Activated T-cell treated with anti-CD3 and anti-CD28 coated beads for 4 hours (primary cell): Measurements from ENCODE around the gene SP3.

Source experiments
- DNase-seq: peaks from one replicate; pipeline ENCODE4 v3.0.0-alpha.2; 2020

SP3 gene

GRCh38 chr2:173965372-173966025 is at the start of gene SP3:
Gene SP3, minus strand, starts transcription at chr2:173965373. Its CDS starts 202 bp downstream, at chr2:173965171.
- peak; percentile 89 for DNase-seq

GRCh38 chr2:174014699-174015070 is 49.5 kb upstream of the SP3 start:
- no peak for DNase-seq

GRCh38 chr2:174014011-174014698 is 49.0 kb upstream of the SP3 start:
- DNase-seq: no peak

GRCh38 chr2:174013315-174013751 is 48.2 kb upstream of the SP3 start:
- DNase-seq: no peak

GRCh38 chr2:174012347-174013314 is 47.5 kb upstream of the SP3 start:
- peak; percentile 25 for DNase-seq

GRCh38 chr2:174011796-174012195 is 46.6 kb upstream of the SP3 start:
- no peak for DNase-seq

GRCh38 chr2:174011173-174011572 is 46.0 kb upstream of the SP3 start:
- no peak for DNase-seq

GRCh38 chr2:174009488-174010223 is 44.5 kb upstream of the SP3 start:
- no peak for DNase-seq

GRCh38 chr2:174008720-174009119 is 43.5 kb upstream of the SP3 start:
- DNase-seq: no peak

GRCh38 chr2:174007010-174007409 is 41.8 kb upstream of the SP3 start:
- no peak for DNase-seq

- no peak for DNase-seq
Measured at GRCh38 chr2:174005801-174006419, 40.7 kb upstream of the SP3 start.

GRCh38 chr2:174004905-174005605 is 39.9 kb upstream of the SP3 start:
- DNase-seq: no peak

- no peak for DNase-seq
Measured at GRCh38 chr2:174003720-174004695, 38.8 kb upstream of the SP3 start.

- DNase-seq: no peak
Measured at GRCh38 chr2:174002679-174003078, 37.5 kb upstream of the SP3 start.

- no peak for DNase-seq
Measured at GRCh38 chr2:174001107-174001506, 35.9 kb upstream of the SP3 start.

GRCh38 chr2:173999724-174000123 is 34.6 kb upstream of the SP3 start:
- no peak for DNase-seq

GRCh38 chr2:173999272-173999671 is 34.1 kb upstream of the SP3 start:
- no peak for DNase-seq

- DNase-seq: no peak
Measured at GRCh38 chr2:173998386-173998785, 33.2 kb upstream of the SP3 start.

- no peak for DNase-seq
Measured at GRCh38 chr2:173997753-173998152, 32.6 kb upstream of the SP3 start.

- no peak for DNase-seq
Measured at GRCh38 chr2:173997269-173997668, 32.1 kb upstream of the SP3 start.
